ENCODE measurements around the gene LAGE3. TPM values are rescaled to one million over a fixed set of nuclear protein-coding genes. Genes with fewer than 3 reads are reported as not detected.

Gene LAGE3
- polyA plus RNA-seq, 1 experiment = 9.3 TPM

DNA sequence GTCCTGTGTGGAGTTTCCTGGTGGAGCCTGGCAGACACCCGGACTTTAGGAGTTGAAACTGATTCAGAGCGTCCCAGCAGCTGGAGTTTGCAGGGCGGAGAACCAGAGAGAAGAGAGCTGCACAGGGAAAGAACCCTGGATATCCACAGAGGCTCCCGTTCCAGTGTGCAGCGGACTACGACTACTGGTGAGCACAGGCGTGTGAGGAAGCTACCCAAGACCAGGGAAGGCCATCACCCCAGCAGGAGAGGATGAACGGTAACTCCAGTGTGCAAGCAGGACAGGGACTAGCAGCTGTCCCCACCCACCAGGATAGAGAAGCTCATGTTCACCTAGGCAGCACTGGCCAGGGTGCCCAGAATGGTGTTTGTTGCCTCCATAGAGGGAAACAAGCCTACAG is 2.3 kb downstream of the LAGE3 start:
- ChIA-PET POLR2A (interaction anchor here (0.7 kb wide), 1 partner anchor 12 kb away, joined by 3 read pairs; no protein-coding TSS in a partner anchor), CTCF (no interaction called here)
- Histone ChIP-seq H3K9me3 (ENCODE audit: control insufficient read depth, insufficient read depth, low read length) (peaks cover 6% of the 10 kb centered on the region; the same call in 1 of the 2 replicates), H3K4me3 (ENCODE audit: low read depth, low read length) (no peak overlapping the region), H3K27ac (ENCODE audit: low read depth, low read length) (no peak overlapping the region), H3K27me3 (ENCODE audit: control insufficient read depth, insufficient read depth, low read length) (no peaks in the 10 kb centered on the region)
- TF ChIP-seq, protein P1, sequence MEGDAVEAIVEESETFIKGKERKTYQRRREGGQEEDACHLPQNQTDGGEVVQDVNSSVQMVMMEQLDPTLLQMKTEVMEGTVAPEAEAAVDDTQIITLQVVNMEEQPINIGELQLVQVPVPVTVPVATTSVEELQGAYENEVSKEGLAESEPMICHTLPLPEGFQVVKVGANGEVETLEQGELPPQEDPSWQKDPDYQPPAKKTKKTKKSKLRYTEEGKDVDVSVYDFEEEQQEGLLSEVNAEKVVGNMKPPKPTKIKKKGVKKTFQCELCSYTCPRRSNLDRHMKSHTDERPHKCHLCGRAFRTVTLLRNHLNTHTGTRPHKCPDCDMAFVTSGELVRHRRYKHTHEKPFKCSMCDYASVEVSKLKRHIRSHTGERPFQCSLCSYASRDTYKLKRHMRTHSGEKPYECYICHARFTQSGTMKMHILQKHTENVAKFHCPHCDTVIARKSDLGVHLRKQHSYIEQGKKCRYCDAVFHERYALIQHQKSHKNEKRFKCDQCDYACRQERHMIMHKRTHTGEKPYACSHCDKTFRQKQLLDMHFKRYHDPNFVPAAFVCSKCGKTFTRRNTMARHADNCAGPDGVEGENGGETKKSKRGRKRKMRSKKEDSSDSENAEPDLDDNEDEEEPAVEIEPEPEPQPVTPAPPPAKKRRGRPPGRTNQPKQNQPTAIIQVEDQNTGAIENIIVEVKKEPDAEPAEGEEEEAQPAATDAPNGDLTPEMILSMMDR (IDR thresholded peaks at IDR 0.05; ENCODE audit: low read depth, low read length) = no peak
- no peak for DNase-seq (ENCODE audit: low read depth, low spot score)

DNA sequence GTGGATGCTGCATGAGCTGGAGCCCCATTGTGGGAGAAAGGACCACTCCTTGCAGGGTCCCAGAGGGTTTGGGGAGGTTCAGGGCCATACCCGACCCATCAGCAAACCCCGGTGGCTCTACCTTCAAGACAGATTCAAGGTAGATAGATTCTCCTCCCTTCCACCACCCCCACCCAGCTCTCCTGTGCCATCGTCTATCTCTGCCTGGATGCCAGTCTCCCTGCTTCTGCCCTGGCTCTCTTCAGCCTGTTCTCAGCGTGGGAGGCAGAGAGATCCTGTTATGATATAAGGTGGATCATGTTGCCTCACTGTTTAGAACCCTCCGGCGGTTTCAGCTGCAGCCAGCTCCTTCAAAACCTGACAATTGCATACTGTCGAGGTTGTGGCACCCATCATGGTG is 5.4 kb downstream of the LAGE3 start:
- Histone ChIP-seq H3K9me3 (ENCODE audit: control insufficient read depth, insufficient read depth, low read length) (no peaks in the 10 kb centered on the region; the same call in 1 of the 2 replicates), H3K27ac (ENCODE audit: low read depth, low read length) (no peak overlapping the region), H3K27me3 (ENCODE audit: control insufficient read depth, insufficient read depth, low read length) (no peaks in the 10 kb centered on the region), H3K4me3 (ENCODE audit: low read depth, low read length) (no peak overlapping the region)
- ChIA-PET CTCF (no interaction called here), POLR2A (interaction anchor here (1.1 kb wide), 1 partner anchor 17 kb away, joined by 5 read pairs; the partner anchor contains the start of gene SLC10A3)
- TF ChIP-seq, protein P1 (IDR thresholded peaks at IDR 0.05; ENCODE audit: low read depth, low read length) = no peak
- no peak for DNase-seq (ENCODE audit: low read depth, low spot score)

DNA sequence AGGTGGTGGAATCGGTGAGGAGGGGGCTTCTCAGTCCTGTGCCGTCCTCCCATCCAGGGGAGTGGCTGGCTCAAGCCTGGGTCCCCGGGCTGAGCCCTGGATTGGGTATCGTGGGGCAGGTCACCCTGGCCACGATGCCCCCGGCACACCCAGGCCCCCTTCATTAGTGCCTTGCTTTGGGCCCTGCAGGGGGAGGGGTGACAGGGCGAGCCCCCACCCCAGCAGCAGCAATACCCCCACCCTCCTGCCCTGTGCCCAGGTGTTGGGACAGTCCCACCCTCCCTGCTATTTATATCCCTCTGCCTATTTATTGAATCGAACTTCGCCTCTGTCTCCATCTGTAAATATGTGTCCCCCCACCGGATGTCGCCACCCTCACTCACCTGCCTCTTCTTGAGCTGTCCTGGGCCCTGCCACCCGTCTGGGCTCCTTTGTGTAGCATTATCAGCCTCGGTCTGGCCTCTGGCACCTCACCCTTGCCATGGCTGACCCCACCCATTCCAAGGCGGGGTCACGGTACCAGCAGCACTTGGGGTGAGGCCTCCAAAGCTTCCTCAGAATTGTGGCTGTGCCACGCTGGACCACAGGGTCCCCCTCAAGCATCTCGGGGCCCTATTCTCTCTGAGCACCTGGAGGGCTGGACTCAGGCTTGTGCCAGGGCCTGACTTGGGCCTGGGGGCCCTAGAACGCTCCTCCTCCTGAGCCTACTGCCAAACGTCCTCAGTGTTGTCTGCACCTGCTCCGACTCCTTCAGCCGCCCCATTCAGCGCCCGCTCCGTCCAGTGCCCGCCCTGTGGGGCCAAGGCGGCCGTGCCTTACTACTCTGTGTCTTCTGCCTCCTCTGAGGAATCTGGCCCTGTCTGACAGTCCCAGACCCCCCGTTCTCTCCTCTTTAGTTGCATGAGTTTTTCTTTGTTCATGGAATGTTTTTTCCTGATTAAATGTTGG is 6.1 kb downstream of the LAGE3 start:
- POLR2A ChIA-PET = interaction anchor here (0.7 to 1.1 kb wide), 2 partner anchors 9 to 18 kb away, joined by 4 to 5 read pairs; partner anchors contain the start of gene SLC10A3
- DNase-seq (ENCODE audit: low read depth, low spot score) = no peak
- no peak overlapping the region for H3K4me3 ChIP-seq (ENCODE audit: low read depth, low read length)
- H3K9me3 ChIP-seq (ENCODE audit: control insufficient read depth, insufficient read depth, low read length) = no peaks in the 10 kb centered on the region; the same call in 1 of the 2 replicates
- no peak overlapping the region for H3K27ac ChIP-seq (ENCODE audit: low read depth, low read length)
- CTCF ChIA-PET = no interaction called here
- TF ChIP-seq, protein P1 (IDR thresholded peaks at IDR 0.05; ENCODE audit: low read depth, low read length) = no peak
- H3K27me3 ChIP-seq (ENCODE audit: control insufficient read depth, insufficient read depth, low read length) = no peaks in the 10 kb centered on the region

DNA sequence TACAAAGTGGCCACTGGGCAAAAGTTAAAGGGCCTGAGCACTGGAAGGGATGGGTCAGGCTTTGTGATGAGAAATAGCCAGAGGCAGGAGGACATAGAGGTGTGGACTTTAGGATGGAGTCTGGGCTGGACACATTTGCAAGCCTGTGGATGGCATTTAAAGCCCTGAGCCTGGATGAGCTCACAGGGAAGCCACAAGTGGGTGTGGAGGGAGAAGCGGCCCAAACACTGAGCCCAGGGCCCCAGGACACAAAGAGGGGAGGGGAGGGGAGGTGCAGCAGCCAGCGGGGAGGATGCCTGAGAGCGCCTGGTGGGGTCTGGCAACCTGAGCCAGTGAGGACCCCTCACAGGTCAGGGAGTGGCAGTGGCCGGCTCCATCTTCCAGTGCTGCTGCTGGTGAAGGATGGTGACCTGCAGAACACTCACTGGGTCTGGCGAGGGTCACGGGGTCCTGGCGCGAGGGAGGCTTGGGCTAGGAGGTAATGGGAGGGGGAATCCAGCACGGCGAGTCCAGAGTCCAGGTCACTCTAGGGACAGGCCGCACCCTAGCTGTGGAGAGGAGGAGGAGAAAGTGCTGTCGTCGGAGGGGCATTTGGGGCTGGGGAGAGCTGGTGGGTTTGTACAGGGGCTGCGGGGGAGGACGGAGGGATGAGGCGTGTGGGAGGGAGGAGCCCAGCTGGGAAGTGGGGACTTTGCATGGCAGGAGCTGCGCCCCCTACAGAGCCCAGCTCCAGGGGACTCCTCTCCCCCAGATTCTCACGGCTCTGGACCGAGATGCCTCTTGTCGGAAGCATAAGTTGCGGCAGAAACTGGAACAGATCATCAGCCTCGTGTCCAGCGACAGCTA is 7.0 kb downstream of the LAGE3 start:
- POLR2A ChIA-PET = no interaction called here
- TF ChIP-seq, protein P1 (IDR thresholded peaks at IDR 0.05; ENCODE audit: low read depth, low read length) = no peak
- H3K27me3 ChIP-seq (ENCODE audit: control insufficient read depth, insufficient read depth, low read length) = no peaks in the 10 kb centered on the region
- H3K27ac ChIP-seq (ENCODE audit: low read depth, low read length) = peak overlapping the region; percentile 11
- H3K9me3 ChIP-seq (ENCODE audit: control insufficient read depth, insufficient read depth, low read length) = no peaks in the 10 kb centered on the region; the same call in 1 of the 2 replicates
- CTCF ChIA-PET = no interaction called here
- no peak overlapping the region for H3K4me3 ChIP-seq (ENCODE audit: low read depth, low read length)
- no peak for DNase-seq (ENCODE audit: low read depth, low spot score)
